ENCODE data around the gene TTLL11. TPM values are rescaled to one million over a fixed set of nuclear protein-coding genes. Genes with fewer than 3 reads are reported as not detected.
"Not testable (repeated sequence)": the region's sequence is repeated elsewhere in the genome, so short reads cannot be mapped to it uniquely, and the experiment has no call there.

The TTLL11 gene
- total RNA-seq, 2 donors from 2014 or later: 2.5 to 2.6 TPM

DNA sequence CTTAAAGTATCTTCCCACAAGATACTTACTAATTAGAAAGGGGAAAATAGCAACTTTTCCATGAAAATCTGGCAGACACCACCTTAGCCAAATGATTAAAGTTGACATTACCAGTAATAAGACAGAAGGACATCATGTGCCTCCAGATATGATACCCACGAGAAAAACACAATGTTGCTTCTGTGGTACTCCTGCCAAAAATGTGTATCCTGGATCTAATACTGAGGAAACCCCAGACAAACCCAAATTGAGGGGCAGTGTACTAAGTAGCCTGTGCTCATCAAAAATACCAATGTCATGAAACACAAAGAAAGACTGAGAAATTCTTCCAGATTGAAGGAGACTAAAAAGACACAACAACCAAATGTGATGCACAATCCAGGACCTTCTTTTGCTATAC is 85.3 kb downstream of the TTLL11 start:
- Mint-ChIP-seq H3K4me1 (ENCODE audit: low read depth) (no peaks in the 10 kb centered on the region), H3K4me3 (no peak overlapping the region), H3K27me3 (ENCODE audit: low read depth) (no peaks in the 10 kb centered on the region), H3K27ac (no peak overlapping the region), H3K36me3 (ENCODE audit: insufficient read depth in 2 of 2) (no peaks in the 10 kb centered on the region), H3K9me3 (no peaks in the 10 kb centered on the region)
- ATAC-seq (replicated peaks in 1 of 2) (no peak), DNase-seq (no peak)

GRCh38 chr9:122005597-122005996 is 87.5 kb downstream of the TTLL11 start:
- H3K27me3 Mint-ChIP-seq (ENCODE audit: low read depth): no peaks in the 10 kb centered on the region
- no peak overlapping the region for H3K27ac Mint-ChIP-seq
- no peak overlapping the region for H3K4me3 Mint-ChIP-seq
- ATAC-seq (replicated peaks in 1 of 2): no peak
- H3K36me3 Mint-ChIP-seq (ENCODE audit: insufficient read depth in 2 of 2): no peaks in the 10 kb centered on the region
- no peak for DNase-seq
- no peaks in the 10 kb centered on the region for H3K4me1 Mint-ChIP-seq (ENCODE audit: low read depth)
- no peaks in the 10 kb centered on the region for H3K9me3 Mint-ChIP-seq

DNA sequence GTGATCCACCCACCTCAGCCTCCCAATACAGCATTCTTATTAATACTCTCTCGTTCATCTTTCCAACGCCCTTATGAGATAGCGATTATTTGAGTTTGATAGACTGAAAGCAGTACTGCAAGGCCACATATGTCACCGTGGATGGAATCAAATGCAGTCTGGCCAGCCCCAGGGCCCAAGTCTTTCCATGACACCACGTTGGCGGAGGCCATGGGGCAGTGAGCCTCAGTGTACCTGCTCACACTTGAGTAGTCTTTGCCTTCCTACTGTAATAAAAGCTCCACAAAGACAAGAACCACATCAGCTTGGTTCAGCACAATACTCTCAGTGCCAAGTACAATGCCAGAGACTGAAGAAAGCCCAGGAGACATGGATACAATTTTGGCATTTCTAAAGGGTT is 88.5 kb downstream of the TTLL11 start:
- Mint-ChIP-seq H3K4me1 (ENCODE audit: low read depth) (no peaks in the 10 kb centered on the region), H3K27ac (no peak overlapping the region), H3K36me3 (ENCODE audit: insufficient read depth in 2 of 2) (no peaks in the 10 kb centered on the region), H3K9me3 (no peaks in the 10 kb centered on the region), H3K27me3 (ENCODE audit: low read depth) (no peaks in the 10 kb centered on the region), H3K4me3 (no peak overlapping the region)
- no peak for DNase-seq
- ATAC-seq (replicated peaks in 1 of 2): no peak

- DNase-seq: no peak
- Mint-ChIP-seq H3K4me1 (ENCODE audit: low read depth) (peaks cover 6% of the 10 kb centered on the region), H3K4me3 (no peak overlapping the region), H3K36me3 (ENCODE audit: insufficient read depth in 2 of 2) (no peaks in the 10 kb centered on the region), H3K9me3 (no peaks in the 10 kb centered on the region), H3K27me3 (ENCODE audit: low read depth) (no peaks in the 10 kb centered on the region), H3K27ac (no peak overlapping the region)
- ATAC-seq (replicated peaks in 1 of 2): no peak
Observed at GRCh38 chr9:122001491-122002201, 91.5 kb downstream of the TTLL11 start.

- H3K4me3 Mint-ChIP-seq; H3K27ac Mint-ChIP-seq; H3K27me3 Mint-ChIP-seq (ENCODE audit: low read depth); H3K4me1 Mint-ChIP-seq (ENCODE audit: low read depth); H3K9me3 Mint-ChIP-seq; ATAC-seq (replicated peaks in 1 of 2); H3K36me3 Mint-ChIP-seq (ENCODE audit: insufficient read depth in 2 of 2); DNase-seq: not testable (repeated sequence)
Observed at GRCh38 chr9:122000526-122000925, 92.6 kb downstream of the TTLL11 start.

GRCh38 chr9:121999556-121999955 is 93.6 kb downstream of the TTLL11 start:
- Mint-ChIP-seq H3K27me3 (ENCODE audit: low read depth) (no peaks in the 10 kb centered on the region), H3K27ac (no peak overlapping the region), H3K36me3 (ENCODE audit: insufficient read depth in 2 of 2) (no peaks in the 10 kb centered on the region), H3K4me3 (no peak overlapping the region), H3K9me3 (no peaks in the 10 kb centered on the region), H3K4me1 (ENCODE audit: low read depth) (peaks cover 6% of the 10 kb centered on the region)
- DNase-seq (no peak), ATAC-seq (replicated peaks in 1 of 2) (no peak)

- Mint-ChIP-seq H3K4me1 (ENCODE audit: low read depth) (peaks cover 6% of the 10 kb centered on the region), H3K27ac (no peak overlapping the region), H3K9me3 (no peaks in the 10 kb centered on the region), H3K4me3 (no peak overlapping the region), H3K27me3 (ENCODE audit: low read depth) (no peaks in the 10 kb centered on the region), H3K36me3 (ENCODE audit: insufficient read depth in 2 of 2) (no peaks in the 10 kb centered on the region)
- DNase-seq (no peak), ATAC-seq (replicated peaks in 1 of 2) (no peak)
Observed at GRCh38 chr9:121998513-121999049, 94.5 kb downstream of the TTLL11 start.

DNA sequence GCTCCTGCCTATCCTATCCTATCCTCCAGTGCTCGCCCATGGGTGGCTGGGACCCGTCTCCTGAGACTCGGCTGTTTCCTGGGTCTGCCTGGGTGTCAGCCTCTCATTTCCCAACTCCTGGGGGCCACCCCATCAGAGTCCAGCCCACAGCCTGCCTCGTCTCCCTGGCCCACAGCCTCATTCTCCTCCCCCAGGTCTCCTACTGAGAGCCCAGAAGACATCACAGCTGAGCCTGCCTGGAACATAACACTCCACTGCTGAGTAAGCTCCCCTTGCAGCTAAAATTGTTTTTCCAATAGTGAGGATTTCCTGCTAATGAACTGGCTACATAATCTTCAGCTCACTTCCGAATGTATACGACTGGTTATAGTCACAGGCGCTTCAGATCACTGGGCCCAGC is 95.3 kb downstream of the TTLL11 start:
- Mint-ChIP-seq H3K27ac (no peak overlapping the region), H3K4me3 (no peak overlapping the region), H3K4me1 (ENCODE audit: low read depth) (peaks cover 6% of the 10 kb centered on the region), H3K36me3 (ENCODE audit: insufficient read depth in 2 of 2) (no peaks in the 10 kb centered on the region), H3K9me3 (no peaks in the 10 kb centered on the region), H3K27me3 (ENCODE audit: low read depth) (no peaks in the 10 kb centered on the region)
- DNase-seq (no peak), ATAC-seq (replicated peaks in 1 of 2) (no peak)

DNA sequence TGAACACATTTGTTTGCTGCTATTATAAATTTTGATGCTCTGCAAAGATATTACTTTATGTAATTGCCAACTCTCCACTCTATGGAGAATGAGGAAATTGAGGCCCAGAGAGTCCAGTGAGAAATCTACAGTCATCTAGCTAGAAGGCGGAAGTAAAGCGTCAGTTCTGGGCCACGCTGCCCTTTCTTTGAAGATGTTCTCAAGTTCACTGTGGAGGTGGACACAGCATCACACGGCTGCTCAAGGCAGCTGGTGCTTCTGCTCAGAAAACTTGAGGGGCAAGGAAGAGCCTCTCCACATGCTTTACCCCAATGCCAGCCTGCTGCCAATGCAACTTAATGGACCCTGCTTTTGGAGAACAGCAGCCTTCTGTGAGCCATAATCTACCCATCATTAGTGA is 96.3 kb downstream of the TTLL11 start:
- no peak overlapping the region for H3K27ac Mint-ChIP-seq
- H3K4me3 Mint-ChIP-seq: no peak overlapping the region
- DNase-seq: no peak
- no peak for ATAC-seq (replicated peaks in 1 of 2)
- peaks cover 6% of the 10 kb centered on the region for H3K4me1 Mint-ChIP-seq (ENCODE audit: low read depth)
- no peaks in the 10 kb centered on the region for H3K9me3 Mint-ChIP-seq
- H3K36me3 Mint-ChIP-seq (ENCODE audit: insufficient read depth in 2 of 2): no peaks in the 10 kb centered on the region
- no peaks in the 10 kb centered on the region for H3K27me3 Mint-ChIP-seq (ENCODE audit: low read depth)

- Mint-ChIP-seq H3K27ac (no peak overlapping the region), H3K9me3 (no peaks in the 10 kb centered on the region), H3K4me3 (no peak overlapping the region), H3K27me3 (ENCODE audit: low read depth) (no peaks in the 10 kb centered on the region), H3K4me1 (ENCODE audit: low read depth) (peaks cover 6% of the 10 kb centered on the region), H3K36me3 (ENCODE audit: insufficient read depth in 2 of 2) (no peaks in the 10 kb centered on the region)
- DNase-seq (no peak), ATAC-seq (replicated peaks in 1 of 2) (no peak)
Observed at GRCh38 chr9:121995997-121996396, 97.1 kb downstream of the TTLL11 start.

GRCh38 chr9:121992571-121993212 is 100.4 kb downstream of the TTLL11 start:
- Mint-ChIP-seq H3K4me1 (ENCODE audit: low read depth) (no peaks in the 10 kb centered on the region), H3K27ac (no peak overlapping the region), H3K27me3 (ENCODE audit: low read depth) (no peaks in the 10 kb centered on the region), H3K4me3 (no peak overlapping the region), H3K9me3 (no peaks in the 10 kb centered on the region), H3K36me3 (ENCODE audit: insufficient read depth in 2 of 2) (no peaks in the 10 kb centered on the region)
- DNase-seq: peak; percentile 31 to 48
- ATAC-seq (replicated peaks in 1 of 2): peak; percentile 63

DNA sequence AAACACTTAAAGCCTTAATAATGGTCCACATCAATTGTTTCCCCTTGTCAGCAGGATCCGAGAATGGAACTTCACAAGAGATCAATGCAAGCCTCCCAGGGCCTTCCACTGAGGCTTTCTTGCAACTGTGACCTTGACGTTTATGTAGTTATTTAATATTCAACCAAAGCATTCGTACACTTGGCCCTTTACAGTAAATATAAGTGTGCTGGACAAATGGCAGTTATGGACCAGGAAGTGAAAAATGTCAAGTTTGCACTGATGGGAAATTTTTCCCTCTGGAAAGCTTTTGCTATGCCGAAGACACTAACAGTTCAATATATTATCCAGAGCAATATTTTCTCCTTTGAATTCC is 101.8 kb downstream of the TTLL11 start:
- DNase-seq (no peak), ATAC-seq (replicated peaks in 1 of 2) (no peak)
- Mint-ChIP-seq H3K36me3 (ENCODE audit: insufficient read depth in 2 of 2) (no peaks in the 10 kb centered on the region), H3K4me3 (no peak overlapping the region), H3K4me1 (ENCODE audit: low read depth) (no peaks in the 10 kb centered on the region), H3K27ac (no peak overlapping the region), H3K27me3 (ENCODE audit: low read depth) (no peaks in the 10 kb centered on the region), H3K9me3 (no peaks in the 10 kb centered on the region)

DNA sequence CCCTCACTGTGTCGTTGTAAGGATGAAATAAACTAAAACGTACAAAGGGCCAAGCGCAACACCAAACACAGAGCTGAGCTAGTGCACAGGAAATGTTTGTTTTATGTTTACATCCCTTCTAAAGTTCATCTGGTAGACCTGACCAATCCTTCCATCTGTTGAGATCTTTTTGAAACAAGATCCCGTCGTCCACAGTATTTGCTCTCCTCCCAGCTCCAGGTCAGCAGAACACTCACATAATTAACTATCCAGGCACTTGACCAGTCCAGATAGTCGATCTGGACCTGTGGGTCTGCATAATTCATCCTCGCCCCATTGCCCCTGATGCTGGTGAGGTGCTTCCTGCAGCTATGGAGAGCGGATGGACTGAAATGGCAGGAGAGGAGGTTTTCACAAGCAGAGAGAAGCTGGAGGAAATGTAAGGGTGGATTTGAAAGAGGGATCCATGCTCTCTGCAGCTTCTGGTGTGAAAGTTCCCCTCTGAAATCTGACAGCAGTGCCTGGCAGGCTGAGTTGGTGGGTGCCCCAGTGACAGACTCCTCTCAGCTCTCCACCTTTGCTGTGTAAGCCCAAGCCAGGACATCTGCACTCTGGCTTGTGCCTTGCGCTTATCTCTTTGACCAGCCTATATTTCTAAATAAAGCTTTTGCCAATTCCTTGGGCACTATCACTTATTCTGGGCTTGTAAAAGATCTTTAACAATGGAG is 102.4 kb downstream of the TTLL11 start:
- Mint-ChIP-seq H3K27ac (no peak overlapping the region), H3K4me3 (no peak overlapping the region), H3K27me3 (ENCODE audit: low read depth) (no peaks in the 10 kb centered on the region), H3K4me1 (ENCODE audit: low read depth) (no peaks in the 10 kb centered on the region), H3K9me3 (no peaks in the 10 kb centered on the region), H3K36me3 (ENCODE audit: insufficient read depth in 2 of 2) (no peaks in the 10 kb centered on the region)
- DNase-seq (no peak), ATAC-seq (replicated peaks in 1 of 2) (no peak)
